Measurements from ENCODE around the gene AMZ1. TPM values are rescaled to one million over a fixed set of nuclear protein-coding genes. Genes with fewer than 3 reads are reported as not detected.
A peak's percentile ranks its signal among the peaks of the same experiment; 100 is the strongest.

The AMZ1 gene
- total and polyA plus RNA-seq, 2 donors: 0.05 to 0.07 TPM

GRCh38 chr7:2751086-2751485 is 63.1 kb downstream of the AMZ1 start:
- Histone ChIP-seq H3K27me3 (ENCODE audit: control insufficient read depth in 2 of 2, insufficient read depth in 1 of 2, low read length in 1 of 2) (no peaks in the 10 kb centered on the region), H3K36me3 (ENCODE audit: control insufficient read depth in 2 of 2, insufficient read depth in 2 of 2, low read length in 1 of 2) (no peaks in the 10 kb centered on the region)
- 88% methylated on average over 5 of the region's 5 CpGs for WGBS

GRCh38 chr7:2753148-2753547 is 65.1 kb downstream of the AMZ1 start:
- Histone ChIP-seq H3K36me3 (ENCODE audit: control insufficient read depth in 2 of 2, insufficient read depth in 2 of 2, low read length in 1 of 2) (no peaks in the 10 kb centered on the region), H3K4me3 (ENCODE audit: low read length in 2 of 2) (no peak overlapping the region), H3K27ac (ENCODE audit: low read depth in 1 of 2, low read length in 1 of 2) (no peak overlapping the region), H3K27me3 (ENCODE audit: control insufficient read depth in 2 of 2, insufficient read depth in 1 of 2, low read length in 1 of 2) (no peaks in the 10 kb centered on the region), H3K9me3 (ENCODE audit: control insufficient read depth in 2 of 2, insufficient read depth in 1 of 2, low read length in 1 of 2) (no peaks in the 10 kb centered on the region), H3K4me1 (ENCODE audit: control insufficient read depth in 2 of 2, insufficient read depth in 2 of 2, low read length in 2 of 2) (peaks cover 4 to 10% of the 10 kb centered on the region in 2 donors)
- WGBS: 98% methylated on average over 3 of the region's 3 CpGs
- no peak for DNase-seq (ENCODE audit: low read depth in 6 of 9, low spot score in 9 of 9)

More at GRCh38 chr7:2751086-2751485, 63.1 kb downstream of the AMZ1 start:
- no peak overlapping the region for H3K27ac ChIP-seq (ENCODE audit: low read depth in 1 of 2, low read length in 1 of 2)
- no peaks in the 10 kb centered on the region for H3K4me1 ChIP-seq (ENCODE audit: control insufficient read depth in 2 of 2, insufficient read depth in 2 of 2, low read length in 2 of 2)
- no peaks in the 10 kb centered on the region for H3K9me3 ChIP-seq (ENCODE audit: control insufficient read depth in 2 of 2, insufficient read depth in 1 of 2, low read length in 1 of 2)
- DNase-seq (ENCODE audit: low read depth in 6 of 9, low spot score in 9 of 9): no peak
- H3K4me3 ChIP-seq (ENCODE audit: low read length in 2 of 2): no peak overlapping the region

GRCh38 chr7:2754086-2754485 is 66.1 kb downstream of the AMZ1 start:
- DNase-seq (ENCODE audit: low read depth in 6 of 9, low spot score in 9 of 9): no peak
- WGBS: over 99% methylated on average over 5 of the region's 5 CpGs
- Histone ChIP-seq H3K27ac (ENCODE audit: low read depth in 1 of 2, low read length in 1 of 2) (no peak overlapping the region), H3K4me3 (ENCODE audit: low read length in 2 of 2) (no peak overlapping the region), H3K36me3 (ENCODE audit: control insufficient read depth in 2 of 2, insufficient read depth in 2 of 2, low read length in 1 of 2) (no peaks in the 10 kb centered on the region), H3K9me3 (ENCODE audit: control insufficient read depth in 2 of 2, insufficient read depth in 1 of 2, low read length in 1 of 2) (no peaks in the 10 kb centered on the region), H3K4me1 (ENCODE audit: control insufficient read depth in 2 of 2, insufficient read depth in 2 of 2, low read length in 2 of 2) (peaks cover 4 to 18% of the 10 kb centered on the region in 2 donors), H3K27me3 (ENCODE audit: control insufficient read depth in 2 of 2, insufficient read depth in 1 of 2, low read length in 1 of 2) (no peaks in the 10 kb centered on the region)

- Histone ChIP-seq H3K27me3 (ENCODE audit: control insufficient read depth in 2 of 2, insufficient read depth in 1 of 2, low read length in 1 of 2) (no peaks in the 10 kb centered on the region), H3K4me1 (ENCODE audit: control insufficient read depth in 2 of 2, insufficient read depth in 2 of 2, low read length in 2 of 2) (peaks cover 4 to 23% of the 10 kb centered on the region in 2 donors), H3K27ac (ENCODE audit: low read depth in 1 of 2, low read length in 1 of 2) (no peak overlapping the region), H3K36me3 (ENCODE audit: control insufficient read depth in 2 of 2, insufficient read depth in 2 of 2, low read length in 1 of 2) (no peaks in the 10 kb centered on the region), H3K4me3 (ENCODE audit: low read length in 2 of 2) (no peak overlapping the region), H3K9me3 (ENCODE audit: control insufficient read depth in 2 of 2, insufficient read depth in 1 of 2, low read length in 1 of 2) (no peaks in the 10 kb centered on the region)
- no peak for DNase-seq (ENCODE audit: low read depth in 6 of 9, low spot score in 9 of 9)
- WGBS: 97% methylated on average over 10 of the region's 10 CpGs
Observed at GRCh38 chr7:2754912-2755311, 66.9 kb downstream of the AMZ1 start.

- Histone ChIP-seq H3K9me3 (ENCODE audit: control insufficient read depth in 2 of 2, insufficient read depth in 1 of 2, low read length in 1 of 2) (no peaks in the 10 kb centered on the region), H3K36me3 (ENCODE audit: control insufficient read depth in 2 of 2, insufficient read depth in 2 of 2, low read length in 1 of 2) (no peaks in the 10 kb centered on the region), H3K4me1 (ENCODE audit: control insufficient read depth in 2 of 2, insufficient read depth in 2 of 2, low read length in 2 of 2) (peaks cover 4 to 30% of the 10 kb centered on the region in 2 donors), H3K27me3 (ENCODE audit: control insufficient read depth in 2 of 2, insufficient read depth in 1 of 2, low read length in 1 of 2) (no peaks in the 10 kb centered on the region), H3K27ac (ENCODE audit: low read depth in 1 of 2, low read length in 1 of 2) (no peak overlapping the region), H3K4me3 (ENCODE audit: low read length in 2 of 2) (no peak overlapping the region)
- DNase-seq (ENCODE audit: low read depth in 6 of 9, low spot score in 9 of 9): no peak
Observed at GRCh38 chr7:2755531-2755930, 67.5 kb downstream of the AMZ1 start.

- peak overlapping the region; percentile 58 to 87 for H3K27ac ChIP-seq (ENCODE audit: low read depth in 1 of 2, low read length in 1 of 2)
- H3K27me3 ChIP-seq (ENCODE audit: control insufficient read depth in 2 of 2, insufficient read depth in 1 of 2, low read length in 1 of 2): no peaks in the 10 kb centered on the region
- no peak for DNase-seq (ENCODE audit: low read depth in 6 of 9, low spot score in 9 of 9)
- H3K4me1 ChIP-seq (ENCODE audit: control insufficient read depth in 2 of 2, insufficient read depth in 2 of 2, low read length in 2 of 2): peaks cover 4 to 33% of the 10 kb centered on the region in 2 donors
- H3K9me3 ChIP-seq (ENCODE audit: control insufficient read depth in 2 of 2, insufficient read depth in 1 of 2, low read length in 1 of 2): no peaks in the 10 kb centered on the region
- peaks cover 0 to 6% of the 10 kb centered on the region in 2 donors for H3K36me3 ChIP-seq (ENCODE audit: control insufficient read depth in 2 of 2, insufficient read depth in 2 of 2, low read length in 1 of 2)
- 72% methylated on average over 11 of the region's 11 CpGs for whole genome bisulfite sequencing
- H3K4me3 ChIP-seq (ENCODE audit: low read length in 2 of 2): no peak overlapping the region
Observed at GRCh38 chr7:2757361-2757903, 69.4 kb downstream of the AMZ1 start.

GRCh38 chr7:2757904-2758672 is 70.1 kb downstream of the AMZ1 start:
- DNase-seq (ENCODE audit: low read depth in 6 of 9, low spot score in 9 of 9): peak in 2 of 9 donors; percentile 49 to 65
- peaks cover 0 to 6% of the 10 kb centered on the region in 2 donors for H3K36me3 ChIP-seq (ENCODE audit: control insufficient read depth in 2 of 2, insufficient read depth in 2 of 2, low read length in 1 of 2)
- H3K27me3 ChIP-seq (ENCODE audit: control insufficient read depth in 2 of 2, insufficient read depth in 1 of 2, low read length in 1 of 2): no peaks in the 10 kb centered on the region
- WGBS: 69% methylated on average over 12 of the region's 12 CpGs
- peaks cover 4 to 33% of the 10 kb centered on the region in 2 donors for H3K4me1 ChIP-seq (ENCODE audit: control insufficient read depth in 2 of 2, insufficient read depth in 2 of 2, low read length in 2 of 2)
- no peak overlapping the region for H3K4me3 ChIP-seq (ENCODE audit: low read length in 2 of 2)
- H3K27ac ChIP-seq (ENCODE audit: low read depth in 1 of 2, low read length in 1 of 2): peak overlapping the region; percentile 74 to 87
- no peaks in the 10 kb centered on the region for H3K9me3 ChIP-seq (ENCODE audit: control insufficient read depth in 2 of 2, insufficient read depth in 1 of 2, low read length in 1 of 2)

GRCh38 chr7:2758673-2759616 is 70.9 kb downstream of the AMZ1 start:
- no peak overlapping the region for H3K4me3 ChIP-seq (ENCODE audit: low read length in 2 of 2)
- peak overlapping the region; percentile 74 to 87 for H3K27ac ChIP-seq (ENCODE audit: low read depth in 1 of 2, low read length in 1 of 2)
- 97% methylated on average over 18 of the region's 18 CpGs for WGBS

GRCh38 chr7:2759736-2760097 is 71.7 kb downstream of the AMZ1 start:
- WGBS: 31% methylated on average over 8 of the region's 8 CpGs
- Histone ChIP-seq H3K27me3 (ENCODE audit: control insufficient read depth in 2 of 2, insufficient read depth in 1 of 2, low read length in 1 of 2) (no peaks in the 10 kb centered on the region), H3K36me3 (ENCODE audit: control insufficient read depth in 2 of 2, insufficient read depth in 2 of 2, low read length in 1 of 2) (peaks cover 0 to 6% of the 10 kb centered on the region in 2 donors), H3K4me3 (ENCODE audit: low read length in 2 of 2) (no peak overlapping the region), H3K27ac (ENCODE audit: low read depth in 1 of 2, low read length in 1 of 2) (peak overlapping the region in 1 of 2 donors; percentile 51), H3K4me1 (ENCODE audit: control insufficient read depth in 2 of 2, insufficient read depth in 2 of 2, low read length in 2 of 2) (peaks cover 4 to 33% of the 10 kb centered on the region in 2 donors), H3K9me3 (ENCODE audit: control insufficient read depth in 2 of 2, insufficient read depth in 1 of 2, low read length in 1 of 2) (no peaks in the 10 kb centered on the region)
- no peak for DNase-seq (ENCODE audit: low read depth in 6 of 9, low spot score in 9 of 9)

More at GRCh38 chr7:2758673-2759616, 70.9 kb downstream of the AMZ1 start:
- H3K4me1 ChIP-seq (ENCODE audit: control insufficient read depth in 2 of 2, insufficient read depth in 2 of 2, low read length in 2 of 2): peaks cover 4 to 33% of the 10 kb centered on the region in 2 donors
- H3K36me3 ChIP-seq (ENCODE audit: control insufficient read depth in 2 of 2, insufficient read depth in 2 of 2, low read length in 1 of 2): peaks cover 0 to 6% of the 10 kb centered on the region in 2 donors
- no peaks in the 10 kb centered on the region for H3K27me3 ChIP-seq (ENCODE audit: control insufficient read depth in 2 of 2, insufficient read depth in 1 of 2, low read length in 1 of 2)
- DNase-seq (ENCODE audit: low read depth in 6 of 9, low spot score in 9 of 9): no peak
- H3K9me3 ChIP-seq (ENCODE audit: control insufficient read depth in 2 of 2, insufficient read depth in 1 of 2, low read length in 1 of 2): no peaks in the 10 kb centered on the region
